OCI-LY3 (cell line): ENCODE results near the gene NPTX1.

Source experiments
- EZH2phosphoT487 ChIP-seq: fragments of 200-600 bp; shearing (Covaris generic); IDR thresholded peaks from 2 replicates; pipeline ENCODE4 v1.6.1; 2018; ENCODE audit warnings: antibody characterized with exemption, mixed run types, low read depth
- TF ChIP-seq, protein P1 (sequence below): fragments of 200-600, 300-600 bp; sonication (generic); IDR thresholded peaks from 2 replicates; pipeline ENCODE4 v1.5.1; 2014; ENCODE audit warnings: antibody characterized with exemption, low read length, low read depth

DNA sequence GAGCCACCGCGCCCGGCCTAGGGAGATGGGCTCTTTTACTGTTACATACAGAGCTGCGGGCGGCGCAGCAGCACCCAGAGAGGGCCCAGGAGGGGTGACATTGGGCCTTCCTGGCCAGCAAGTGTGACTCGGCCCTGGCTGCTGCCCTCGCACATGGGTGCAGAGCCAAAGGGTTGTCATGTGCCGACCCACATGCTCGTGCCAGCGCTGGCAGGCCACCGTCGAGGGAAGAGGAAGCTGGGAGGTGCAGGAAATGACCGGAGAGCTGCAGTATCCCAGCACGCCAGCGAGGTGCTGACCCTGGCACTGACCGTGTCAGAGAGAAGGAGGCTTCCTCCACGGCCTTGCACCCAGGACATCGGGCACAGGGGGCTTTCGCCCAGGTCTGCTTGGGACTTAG, 53.4 kb downstream of the NPTX1 start:
- TF ChIP-seq, protein P1, sequence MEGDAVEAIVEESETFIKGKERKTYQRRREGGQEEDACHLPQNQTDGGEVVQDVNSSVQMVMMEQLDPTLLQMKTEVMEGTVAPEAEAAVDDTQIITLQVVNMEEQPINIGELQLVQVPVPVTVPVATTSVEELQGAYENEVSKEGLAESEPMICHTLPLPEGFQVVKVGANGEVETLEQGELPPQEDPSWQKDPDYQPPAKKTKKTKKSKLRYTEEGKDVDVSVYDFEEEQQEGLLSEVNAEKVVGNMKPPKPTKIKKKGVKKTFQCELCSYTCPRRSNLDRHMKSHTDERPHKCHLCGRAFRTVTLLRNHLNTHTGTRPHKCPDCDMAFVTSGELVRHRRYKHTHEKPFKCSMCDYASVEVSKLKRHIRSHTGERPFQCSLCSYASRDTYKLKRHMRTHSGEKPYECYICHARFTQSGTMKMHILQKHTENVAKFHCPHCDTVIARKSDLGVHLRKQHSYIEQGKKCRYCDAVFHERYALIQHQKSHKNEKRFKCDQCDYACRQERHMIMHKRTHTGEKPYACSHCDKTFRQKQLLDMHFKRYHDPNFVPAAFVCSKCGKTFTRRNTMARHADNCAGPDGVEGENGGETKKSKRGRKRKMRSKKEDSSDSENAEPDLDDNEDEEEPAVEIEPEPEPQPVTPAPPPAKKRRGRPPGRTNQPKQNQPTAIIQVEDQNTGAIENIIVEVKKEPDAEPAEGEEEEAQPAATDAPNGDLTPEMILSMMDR = no peak
- TF ChIP-seq EZH2phosphoT487 = no peak
